GM23338 (cell line): ENCODE data around the gene PTCD2. TPM values are rescaled to one million over a fixed set of nuclear protein-coding genes. Genes with fewer than 3 reads are reported as not detected.

Experiments used
- ATAC-seq: fragments of 200-7000 bp; cut with Tn5 transposase; 3 replicates; pipeline ENCODE4 v1.9.1; 2020
- DNase-seq: peaks from one replicate; pipeline ENCODE4 v3.0.0-alpha.2; 2015; ENCODE audit warnings: low spot score
- H2AFZ ChIP-seq: fragments of 200-600 bp; sonication (generic); 2 replicates; pipeline ENCODE4 v1.8.0; 2016; ENCODE audit warnings: antibody characterized with exemption, mild to moderate bottlenecking, moderate library complexity
- H3F3A ChIP-seq: fragments of 200-600 bp; sonication (generic); replicated peaks from 2 replicates; pipeline ENCODE4 v1.8.0; 2017; ENCODE audit warnings: antibody characterized with exemption, mixed run types, low read depth
- H3K27ac ChIP-seq: fragments of 200-600 bp; sonication (generic); 2 replicates; pipeline ENCODE4 v1.6.1; 2016; ENCODE audit warnings: low read depth
- H3K27me3 ChIP-seq: fragments of 200-600 bp; sonication (generic); 2 replicates; pipeline ENCODE4 v1.8.0; 2016; ENCODE audit warnings: mild to moderate bottlenecking, mixed run types, moderate library complexity; ENCODE audit not compliant: insufficient read depth
- H3K36me3 ChIP-seq: fragments of 200-600 bp; sonication (generic); 2 replicates; pipeline ENCODE4 v1.8.0; 2016; ENCODE audit warnings: mild to moderate bottlenecking; ENCODE audit not compliant: insufficient read depth
- H3K4me1 ChIP-seq: fragments of 200-600 bp; sonication (generic); 2 replicates; pipeline ENCODE4 v1.8.0; 2016; ENCODE audit warnings: mild to moderate bottlenecking, moderate library complexity; ENCODE audit not compliant: insufficient read depth
- H3K4me2 ChIP-seq: fragments of 200-600 bp; sonication (generic); 2 replicates; pipeline ENCODE4 v1.7.1; 2017; ENCODE audit warnings: mixed run types
- H3K4me3 ChIP-seq: fragments of 200-600 bp; sonication (generic); 2 replicates; pipeline ENCODE4 v1.6.1; 2016; ENCODE audit warnings: mixed run types
- H3K79me2 ChIP-seq: fragments of 200-600 bp; sonication (generic); replicated peaks from 2 replicates; pipeline ENCODE4 v1.8.0; 2017; ENCODE audit warnings: mild to moderate bottlenecking; ENCODE audit not compliant: insufficient read depth
- H3K9me2 ChIP-seq: fragments of 200-600 bp; sonication (generic); 2 replicates; pipeline ENCODE4 v1.8.0; 2017; ENCODE audit not compliant: insufficient read depth
- H4K20me1 ChIP-seq: fragments of 200-600 bp; sonication (generic); replicated peaks from 2 replicates; pipeline ENCODE4 v1.8.0; 2017; ENCODE audit warnings: mild to moderate bottlenecking; ENCODE audit not compliant: insufficient read depth
- H3K27ac Mint-ChIP-seq: 2 replicates; pipeline ENCODE4 v1.8.0; 2020; ENCODE audit warnings: inconsistent platforms, mild to moderate bottlenecking, moderate library complexity, mixed read lengths
- H3K27me3 Mint-ChIP-seq: 3 replicates; pipeline ENCODE4 v1.8.0; 2022; ENCODE audit warnings: low read depth, mild to moderate bottlenecking, moderate library complexity, mixed read lengths, inconsistent platforms; ENCODE audit not compliant: insufficient read depth, poor library complexity
- H3K36me3 Mint-ChIP-seq: 3 replicates; pipeline ENCODE4 v1.8.0; 2021; ENCODE audit warnings: low read depth, mild to moderate bottlenecking, inconsistent platforms, moderate library complexity, mixed read lengths
- H3K4me1 Mint-ChIP-seq: 3 replicates; pipeline ENCODE4 v1.8.0; 2020; ENCODE audit warnings: mild to moderate bottlenecking, inconsistent platforms, mixed read lengths
- H3K4me3 Mint-ChIP-seq: 3 replicates; pipeline ENCODE4 v1.8.0; 2021; ENCODE audit warnings: moderate library complexity, mild to moderate bottlenecking, inconsistent platforms, mixed read lengths
- H3K9me3 Mint-ChIP-seq: 3 replicates; pipeline ENCODE4 v1.8.0; 2020; ENCODE audit warnings: moderate library complexity, mild to moderate bottlenecking, inconsistent platforms, mixed read lengths
- CTCF ChIP-seq, 2 experiments: fragments of 200-600 bp in 1 of 2; sonication (generic) in 1 of 2; conservative IDR thresholded peaks; 2 replicates each; pipeline versions ENCODE4 v1.5.1 to v1.6.1; 2016 to 2017; ENCODE audit warnings: antibody characterized with exemption in 2 of 2, low read depth in 2 of 2, mild to moderate bottlenecking in 2 of 2, moderate library complexity in 1 of 2
- EZH2 ChIP-seq: fragments of 200-600 bp; sonication (generic); IDR thresholded peaks from one replicate; pipeline ENCODE4 v1.8.0; 2017; ENCODE audit warnings: antibody characterized with exemption, mild to moderate bottlenecking, low read depth; ENCODE audit not compliant: unreplicated experiment
- EZH2phosphoT487 ChIP-seq: fragments of 200-600 bp; sonication (generic); IDR thresholded peaks from one replicate; pipeline ENCODE4 v1.8.1; 2018; ENCODE audit warnings: antibody characterized with exemption; ENCODE audit not compliant: unreplicated experiment
- JUNB ChIP-seq: IDR thresholded peaks from one replicate; pipeline ENCODE4 v1.6.1; 2016; ENCODE audit warnings: antibody characterized with exemption; ENCODE audit not compliant: unreplicated experiment
- POLR2AphosphoS5 ChIP-seq: IDR thresholded peaks from 2 replicates; pipeline ENCODE4 v1.6.1; 2016; ENCODE audit warnings: antibody characterized with exemption, low read depth
- REST ChIP-seq: IDR thresholded peaks from one replicate; pipeline ENCODE4 v1.6.1; 2018; ENCODE audit warnings: antibody characterized with exemption; ENCODE audit not compliant: unreplicated experiment
- STAT1 ChIP-seq: IDR thresholded peaks from one replicate; pipeline ENCODE4 v1.6.1; 2016; ENCODE audit warnings: antibody characterized with exemption; ENCODE audit not compliant: unreplicated experiment
- ZNF114 ChIP-seq: fragments of 250-450 bp; sonication (Bioruptor Pico); IDR thresholded peaks from 2 replicates; pipeline ENCODE4 v1.5.0; 2020; ENCODE audit warnings: mild to moderate bottlenecking, moderate library complexity
- ZNF331 ChIP-seq: fragments of 250-450 bp; sonication (Bioruptor Pico); IDR thresholded peaks from 2 replicates; pipeline ENCODE4 v1.5.0; 2020; ENCODE audit warnings: low read depth, mild to moderate bottlenecking, moderate library complexity
- polyA plus RNA-seq: library from polyadenylated mRNA; unstranded; fragments of >200 nt; fragmentation: Nextera tagmentation; extraction: Ambion mirVana; gene quantifications from 2 replicates; pipeline ENCODE4 v1.2.1, GENCODE V29; 2016
- total RNA-seq: library from RNA; depleted of rRNA; stranded (reverse); fragments of >200 nt; shearing (Covaris generic); gene quantifications from 2 replicates; pipeline ENCODE4 v1.2.3, GENCODE V29; 2014

Gene PTCD2
- total and polyA plus RNA-seq, 2 experiments from 2014 or later: 8.8 to 14.5 TPM

GRCh38 chr5:72288924-72289323 is 31.2 kb upstream of the PTCD2 start (continued):
- no peak for TF ChIP-seq REST
- no peak for TF ChIP-seq EZH2phosphoT487
- TF ChIP-seq EZH2: no peak
- no peak for TF ChIP-seq STAT1

- Histone ChIP-seq H3K27ac (no peak overlapping the region), H3F3A (no peaks in the 10 kb centered on the region), H3K9me2 (no peaks in the 10 kb centered on the region), H2AFZ (no peak overlapping the region), H4K20me1 (no peaks in the 10 kb centered on the region), H3K27me3 (no peaks in the 10 kb centered on the region), H3K4me2 (no peak overlapping the region), H3K4me1 (peaks cover 14% of the 10 kb centered on the region), H3K36me3 (peaks cover 13% of the 10 kb centered on the region; the same call in 1 of the 2 replicates), H3K79me2 (no peaks in the 10 kb centered on the region), H3K4me3 (no peak overlapping the region)
- Mint-ChIP-seq H3K4me1 (peaks cover 10% of the 10 kb centered on the region; the same call in 2 of the 3 replicates), H3K27me3 (no peaks in the 10 kb centered on the region), H3K9me3 (no peaks in the 10 kb centered on the region), H3K27ac (no peak overlapping the region), H3K4me3 (no peak overlapping the region), H3K36me3 (peaks cover 29% of the 10 kb centered on the region)
- TF ChIP-seq ZNF114 (CRISPR knock-in tag) (no peak), STAT1 (no peak), POLR2AphosphoS5 (no peak), JUNB (no peak), ZNF331 (CRISPR knock-in tag) (no peak), CTCF (conservative IDR thresholded peaks at IDR 0.05; ENCODE audit: low read depth in 2 of 2) (no peak)
- DNase-seq (no peak), ATAC-seq (no peak)
These were observed 29.6 kb upstream of the PTCD2 start for GRCh38 chr5:72290356-72291133.
